ENCODE results near the gene CACNA1G.

GRCh38 chr17:50663812-50664374 lies 103.4 kb downstream of the CACNA1G start:
- TF ChIP-seq CTCF (IDR thresholded peaks at IDR 0.05) (no peak), POLR2A (IDR thresholded peaks at IDR 0.05) (no peak)

Measured in vagina (tissue), 2 donors.